ENCODE results near the gene RHEB.

DNA sequence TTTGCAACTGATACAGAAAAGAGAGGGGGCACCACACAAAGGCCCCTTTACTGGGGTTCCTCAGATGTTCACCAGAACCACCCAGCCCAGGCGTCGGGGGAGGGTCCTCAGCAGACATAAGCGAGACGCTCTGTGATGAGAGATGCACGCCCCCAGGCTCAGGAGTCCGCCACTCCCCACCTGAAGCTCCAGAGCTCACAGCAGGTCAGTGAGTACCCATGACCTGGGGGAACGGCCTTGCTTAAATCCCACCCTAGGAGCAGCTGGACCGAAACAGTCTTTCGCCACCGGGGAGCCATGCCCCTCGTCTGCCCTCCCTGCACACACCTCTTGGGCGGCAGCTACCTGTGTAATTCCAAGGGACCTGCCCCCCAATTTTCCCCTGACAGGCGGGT lies 82.5 kb downstream of the RHEB start:
- TF ChIP-seq, protein P1, sequence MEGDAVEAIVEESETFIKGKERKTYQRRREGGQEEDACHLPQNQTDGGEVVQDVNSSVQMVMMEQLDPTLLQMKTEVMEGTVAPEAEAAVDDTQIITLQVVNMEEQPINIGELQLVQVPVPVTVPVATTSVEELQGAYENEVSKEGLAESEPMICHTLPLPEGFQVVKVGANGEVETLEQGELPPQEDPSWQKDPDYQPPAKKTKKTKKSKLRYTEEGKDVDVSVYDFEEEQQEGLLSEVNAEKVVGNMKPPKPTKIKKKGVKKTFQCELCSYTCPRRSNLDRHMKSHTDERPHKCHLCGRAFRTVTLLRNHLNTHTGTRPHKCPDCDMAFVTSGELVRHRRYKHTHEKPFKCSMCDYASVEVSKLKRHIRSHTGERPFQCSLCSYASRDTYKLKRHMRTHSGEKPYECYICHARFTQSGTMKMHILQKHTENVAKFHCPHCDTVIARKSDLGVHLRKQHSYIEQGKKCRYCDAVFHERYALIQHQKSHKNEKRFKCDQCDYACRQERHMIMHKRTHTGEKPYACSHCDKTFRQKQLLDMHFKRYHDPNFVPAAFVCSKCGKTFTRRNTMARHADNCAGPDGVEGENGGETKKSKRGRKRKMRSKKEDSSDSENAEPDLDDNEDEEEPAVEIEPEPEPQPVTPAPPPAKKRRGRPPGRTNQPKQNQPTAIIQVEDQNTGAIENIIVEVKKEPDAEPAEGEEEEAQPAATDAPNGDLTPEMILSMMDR (IDR thresholded peaks at IDR 0.05; ENCODE audit: insufficient read depth, low read depth, low read length) = no peak
- no peak for TF ChIP-seq EZH2 (IDR thresholded peaks at IDR 0.05; ENCODE audit: insufficient read depth, low read length)

Data from astrocyte (in vitro differentiated cells and primary cell).